WTC11 (cell line): Measurements from ENCODE around the gene PSMF1.

Experiments used
- ATF3 ChIP-seq: sonication (generic); formaldehyde crosslinking; conservative IDR thresholded peaks from 2 replicates; pipeline ENCODE4 v1.8.1; 2022; ENCODE audit warnings: mild to moderate bottlenecking, missing genetic modification reagents
- CTCF ChIP-seq: fragments of 200-600 bp; IDR thresholded peaks from 2 replicates; pipeline ENCODE4 v1.8.0; 2022; ENCODE audit warnings: antibody characterized with exemption
- ETV6 ChIP-seq: sonication (generic); formaldehyde crosslinking; IDR thresholded peaks from 2 replicates; pipeline ENCODE4 v1.8.1; 2022; ENCODE audit warnings: mild to moderate bottlenecking, missing genetic modification reagents
- SP1 ChIP-seq: sonication (generic); formaldehyde crosslinking; conservative IDR thresholded peaks from 2 replicates; pipeline ENCODE4 v1.8.1; 2022; ENCODE audit warnings: missing genetic modification reagents

DNA sequence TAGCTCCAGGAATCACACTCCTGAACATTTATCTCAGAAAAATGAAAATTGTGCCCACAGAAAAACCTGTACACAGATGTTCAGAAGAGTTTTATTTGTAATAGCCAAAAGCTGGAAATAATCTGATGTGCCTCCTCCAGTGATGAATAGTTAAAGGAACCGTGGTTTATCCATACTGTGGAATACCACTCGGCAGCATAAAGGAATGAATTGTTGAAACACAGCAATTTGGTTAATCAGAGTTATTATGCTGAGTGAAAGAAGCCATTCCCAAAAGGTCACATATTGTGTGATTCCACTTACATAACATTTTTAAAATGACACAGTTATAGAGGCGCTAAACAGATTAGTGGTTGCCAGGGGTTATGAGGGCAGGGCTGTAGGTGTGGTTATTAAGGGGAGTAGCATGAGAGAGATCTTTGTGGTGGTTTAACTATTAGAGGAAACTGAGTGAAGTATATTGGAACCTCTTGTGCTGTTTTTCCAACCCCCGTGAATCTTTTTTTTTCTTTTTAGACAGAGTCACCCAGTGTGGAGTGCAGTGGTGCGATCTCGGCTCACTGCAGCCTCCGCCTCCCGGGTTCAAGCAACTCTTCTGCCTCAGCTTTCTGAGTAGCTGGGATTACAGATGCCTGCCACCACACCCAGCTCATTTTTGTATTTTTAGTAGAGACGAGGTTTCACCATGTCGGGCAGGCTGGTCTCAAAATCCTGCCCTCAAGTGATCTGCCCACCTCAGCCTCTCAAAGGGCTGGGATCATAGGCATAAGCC lies 26.2 kb downstream of the PSMF1 start:
- TF ChIP-seq CTCF (no peak), ATF3 (CRISPR knock-in tag) (no peak), SP1 (CRISPR knock-in tag) (no peak), ETV6 (CRISPR knock-in tag) (no peak)
